BLaER1 (cell line): ENCODE results near the gene ITGA11.

Experiments
- H3K27ac ChIP-seq: shearing (Covaris generic); formaldehyde crosslinking; 2 replicates; pipeline ENCODE4 v1.8.1; 2022
- H3K27me3 ChIP-seq: shearing (Covaris generic); formaldehyde crosslinking; 2 replicates; pipeline ENCODE4 v1.8.1; 2022
- H3K36me3 ChIP-seq: shearing (Covaris generic); formaldehyde crosslinking; 2 replicates; pipeline ENCODE4 v1.8.1; 2022
- H3K4me1 ChIP-seq: shearing (Covaris generic); formaldehyde crosslinking; 2 replicates; pipeline ENCODE4 v1.8.1; 2022
- H3K4me2 ChIP-seq: shearing (Covaris generic); formaldehyde crosslinking; 2 replicates; pipeline ENCODE4 v1.8.1; 2022
- H3K4me3 ChIP-seq: shearing (Covaris generic); formaldehyde crosslinking; 2 replicates; pipeline ENCODE4 v1.8.1; 2022
- H3K9ac ChIP-seq: shearing (Covaris generic); formaldehyde crosslinking; 2 replicates; pipeline ENCODE4 v1.8.1; 2022
- H3K9me3 ChIP-seq: shearing (Covaris generic); formaldehyde crosslinking; 2 replicates; pipeline ENCODE4 v1.8.1; 2022
- H4K20me1 ChIP-seq: shearing (Covaris generic); formaldehyde crosslinking; 2 replicates; pipeline ENCODE4 v1.8.1; 2022
- Cebpa-rat ChIP-seq: shearing (Covaris generic); IDR thresholded peaks from 2 replicates; pipeline ENCODE4 v1.8.1; 2022

The ITGA11 gene

GRCh38 chr15:68349151-68349550 lies 82.8 kb downstream of the ITGA11 start:
- Histone ChIP-seq H3K36me3 (no peaks in the 10 kb centered on the region), H3K4me2 (peak overlapping the region; percentile 79), H4K20me1 (no peaks in the 10 kb centered on the region), H3K4me1 (peaks cover 98% of the 10 kb centered on the region), H3K9ac (no peak overlapping the region; the same call in 1 of the 2 replicates), H3K4me3 (no peak overlapping the region), H3K9me3 (no peaks in the 10 kb centered on the region), H3K27ac (peak overlapping the region; percentile 33; the same call in 1 of the 2 replicates), H3K27me3 (no peaks in the 10 kb centered on the region)
- TF ChIP-seq Cebpa-rat, result no peak

GRCh38 chr15:68348606-68349005 lies 83.4 kb downstream of the ITGA11 start:
- H3K27ac ChIP-seq, result peak overlapping the region; percentile 33; the same call in 1 of the 2 replicates
- H3K9ac ChIP-seq, result no peak overlapping the region
- TF ChIP-seq Cebpa-rat, result no peak
- H3K27me3 ChIP-seq, result no peaks in the 10 kb centered on the region
- H3K9me3 ChIP-seq, result no peaks in the 10 kb centered on the region
- H3K4me2 ChIP-seq, result peak overlapping the region; percentile 79
- no peaks in the 10 kb centered on the region for H3K36me3 ChIP-seq
- H3K4me1 ChIP-seq, result peaks cover 100% of the 10 kb centered on the region
- no peaks in the 10 kb centered on the region for H4K20me1 ChIP-seq
- no peak overlapping the region for H3K4me3 ChIP-seq

GRCh38 chr15:68348081-68348480 lies 83.9 kb downstream of the ITGA11 start:
- Histone ChIP-seq H4K20me1 (no peaks in the 10 kb centered on the region), H3K27me3 (no peaks in the 10 kb centered on the region), H3K4me3 (no peak overlapping the region), H3K4me2 (peak overlapping the region; percentile 79), H3K36me3 (no peaks in the 10 kb centered on the region), H3K9ac (no peak overlapping the region), H3K4me1 (peaks cover 100% of the 10 kb centered on the region), H3K9me3 (no peaks in the 10 kb centered on the region), H3K27ac (no peak overlapping the region)
- TF ChIP-seq Cebpa-rat, result no peak

- Histone ChIP-seq H3K27ac (no peak overlapping the region), H3K9me3 (no peaks in the 10 kb centered on the region), H3K4me3 (no peak overlapping the region), H4K20me1 (no peaks in the 10 kb centered on the region), H3K4me1 (peaks cover 100% of the 10 kb centered on the region), H3K27me3 (no peaks in the 10 kb centered on the region), H3K9ac (no peak overlapping the region; the same call in 1 of the 2 replicates), H3K4me2 (peak overlapping the region; percentile 79), H3K36me3 (no peaks in the 10 kb centered on the region)
- no peak for TF ChIP-seq Cebpa-rat
These were observed 84.6 kb downstream of the ITGA11 start for GRCh38 chr15:68347392-68347791.

- H3K9ac ChIP-seq, result no peak overlapping the region; the same call in 1 of the 2 replicates
- H3K36me3 ChIP-seq, result no peaks in the 10 kb centered on the region
- no peak overlapping the region for H3K27ac ChIP-seq
- H3K4me1 ChIP-seq, result peaks cover 100% of the 10 kb centered on the region
- no peak overlapping the region for H3K4me3 ChIP-seq
- no peak for TF ChIP-seq Cebpa-rat
- no peaks in the 10 kb centered on the region for H4K20me1 ChIP-seq
- H3K27me3 ChIP-seq, result no peaks in the 10 kb centered on the region
- H3K4me2 ChIP-seq, result peak overlapping the region; percentile 79
- H3K9me3 ChIP-seq, result no peaks in the 10 kb centered on the region
These were observed 85.0 kb downstream of the ITGA11 start for GRCh38 chr15:68346979-68347378.

- Histone ChIP-seq H3K36me3 (no peaks in the 10 kb centered on the region), H3K9me3 (no peaks in the 10 kb centered on the region), H3K4me1 (peaks cover 100% of the 10 kb centered on the region), H4K20me1 (no peaks in the 10 kb centered on the region), H3K4me2 (peak overlapping the region; percentile 73), H3K27me3 (no peaks in the 10 kb centered on the region), H3K4me3 (no peak overlapping the region), H3K9ac (no peak overlapping the region), H3K27ac (peak overlapping the region; percentile 12)
- TF ChIP-seq Cebpa-rat, result no peak
These were observed 86.5 kb downstream of the ITGA11 start for GRCh38 chr15:68345481-68345880.

GRCh38 chr15:68344600-68344999 lies 87.4 kb downstream of the ITGA11 start:
- no peak for TF ChIP-seq Cebpa-rat
- Histone ChIP-seq H3K36me3 (no peaks in the 10 kb centered on the region), H3K27ac (no peak overlapping the region), H3K4me3 (no peak overlapping the region), H3K9ac (no peak overlapping the region), H3K9me3 (no peaks in the 10 kb centered on the region), H3K4me2 (peak overlapping the region; percentile 73), H3K4me1 (peaks cover 94% of the 10 kb centered on the region), H4K20me1 (no peaks in the 10 kb centered on the region), H3K27me3 (no peaks in the 10 kb centered on the region)

- Histone ChIP-seq H3K27me3 (no peaks in the 10 kb centered on the region), H3K36me3 (no peaks in the 10 kb centered on the region)
These were observed 88.3 kb downstream of the ITGA11 start for GRCh38 chr15:68343579-68344225.

GRCh38 chr15:68341760-68342725 lies 89.9 kb downstream of the ITGA11 start:
- Histone ChIP-seq H3K9ac (peak overlapping the region; percentile 36; the same call in 1 of the 2 replicates), H3K4me2 (peak overlapping the region; percentile 73), H3K4me3 (no peak overlapping the region), H3K27ac (peak overlapping the region; percentile 10; the same call in 1 of the 2 replicates), H3K4me1 (peaks cover 87% of the 10 kb centered on the region), H4K20me1 (no peaks in the 10 kb centered on the region), H3K36me3 (no peaks in the 10 kb centered on the region), H3K27me3 (no peaks in the 10 kb centered on the region), H3K9me3 (no peaks in the 10 kb centered on the region)
- no peak for TF ChIP-seq Cebpa-rat

More at GRCh38 chr15:68343579-68344225, 88.3 kb downstream of the ITGA11 start:
- Histone ChIP-seq H3K4me3 (no peak overlapping the region), H3K4me1 (peaks cover 87% of the 10 kb centered on the region), H3K9ac (no peak overlapping the region), H3K27ac (peak overlapping the region; percentile 33), H4K20me1 (no peaks in the 10 kb centered on the region), H3K9me3 (no peaks in the 10 kb centered on the region), H3K4me2 (peak overlapping the region; percentile 73)
- no peak for TF ChIP-seq Cebpa-rat
